ENCODE measurements around the gene MAD2L2.

- TF ChIP-seq CTCF (IDR thresholded peaks at IDR 0.05): no peak
- no peak for TF ChIP-seq POLR2AphosphoS2 (conservative IDR thresholded peaks at IDR 0.05; ENCODE audit: low read length)
- TF ChIP-seq RAD21 (conservative IDR thresholded peaks at IDR 0.05 in 1 of 2, IDR thresholded peaks at IDR 0.05 in 1 of 2): no peak
- no peak for TF ChIP-seq EP300 (IDR thresholded peaks at IDR 0.05)
- TF ChIP-seq POLR2A (IDR thresholded peaks at IDR 0.05; ENCODE audit: low read length): no peak
- no peak for TF ChIP-seq CEBPB (IDR thresholded peaks at IDR 0.05)
Observed at GRCh38 chr1:11673089-11673769, 7.7 kb downstream of the MAD2L2 start.
